HepG2 (cell line): Measurements from ENCODE around the gene SLC22A23. TPM values are rescaled to one million over a fixed set of nuclear protein-coding genes. Genes with fewer than 3 reads are reported as not detected.

Source experiments
- BHLHE40 ChIP-seq: IDR thresholded peaks from 2 replicates; pipeline ENCODE4 v1.6.1; 2011; ENCODE audit warnings: low read length, improper control_type of control experiment
- FOSL2 ChIP-seq: sonication (generic); formaldehyde crosslinking; IDR thresholded peaks from 2 replicates; pipeline ENCODE4 v1.4.0; 2020; ENCODE audit warnings: missing genetic modification reagents
- NFATC3 ChIP-seq: sonication (generic); formaldehyde crosslinking; IDR thresholded peaks from 2 replicates; pipeline ENCODE4 v1.5.1; 2020; ENCODE audit warnings: mild to moderate bottlenecking, missing genetic modification reagents
- NR1H2 ChIP-seq: sonication (generic); formaldehyde crosslinking; IDR thresholded peaks from 2 replicates; pipeline ENCODE4 v1.8.1; 2022; ENCODE audit warnings: low read depth, missing genetic modification reagents, borderline replicate concordance
- PHF20 ChIP-seq: sonication (generic); formaldehyde crosslinking; IDR thresholded peaks from 2 replicates; pipeline ENCODE4 v1.5.0; 2020; ENCODE audit warnings: mild to moderate bottlenecking, missing genetic modification reagents
- PHF8 ChIP-seq: sonication (generic); formaldehyde crosslinking; IDR thresholded peaks from 2 replicates; pipeline ENCODE4 v1.5.0; 2020; ENCODE audit warnings: missing genetic modification reagents
- PRMT3 ChIP-seq: sonication (generic); formaldehyde crosslinking; IDR thresholded peaks from 2 replicates; pipeline ENCODE4 v1.8.1; 2022; ENCODE audit warnings: low read depth, mild to moderate bottlenecking, moderate library complexity, missing genetic modification reagents, borderline replicate concordance
- TBX2 ChIP-seq: sonication (generic); formaldehyde crosslinking; IDR thresholded peaks from 2 replicates; pipeline ENCODE4 v1.5.0; 2020; ENCODE audit warnings: missing genetic modification reagents, mild to moderate bottlenecking, borderline replicate concordance
- TGIF2 ChIP-seq: IDR thresholded peaks from 2 replicates; pipeline ENCODE4 v1.6.1; 2016; ENCODE audit warnings: control low read depth, missing compliant biosample characterization
- YEATS4 ChIP-seq: sonication (generic); formaldehyde crosslinking; IDR thresholded peaks from 2 replicates; pipeline ENCODE4 v1.4.0; 2020; ENCODE audit warnings: missing genetic modification reagents, borderline replicate concordance
- ZNF333 ChIP-seq: sonication (generic); formaldehyde crosslinking; IDR thresholded peaks from 2 replicates; pipeline ENCODE4 v1.4.0; 2020; ENCODE audit warnings: mild to moderate bottlenecking, missing genetic modification reagents, borderline replicate concordance
- ZNF589 ChIP-seq: sonication (generic); formaldehyde crosslinking; conservative IDR thresholded peaks from 2 replicates; pipeline ENCODE4 v1.8.0; 2022; ENCODE audit warnings: mild to moderate bottlenecking, moderate library complexity, missing genetic modification reagents
- ZNF672 ChIP-seq: sonication (generic); formaldehyde crosslinking; IDR thresholded peaks from 2 replicates; pipeline ENCODE4 v1.8.1; 2022; ENCODE audit warnings: missing genetic modification reagents
- ZNF75D ChIP-seq: sonication (generic); formaldehyde crosslinking; IDR thresholded peaks from 2 replicates; pipeline ENCODE4 v1.8.1; 2023; ENCODE audit warnings: missing genetic modification reagents, mild to moderate bottlenecking, borderline replicate concordance
- ZZZ3 ChIP-seq: sonication (generic); formaldehyde crosslinking; IDR thresholded peaks from 2 replicates; pipeline ENCODE4 v1.4.0; 2020; ENCODE audit warnings: missing genetic modification reagents, mild to moderate bottlenecking, borderline replicate concordance
- polyA plus RNA-seq, 8 experiments: library from polyadenylated mRNA; depleted of rRNA in 3 of 8; stranded (reverse) in 7 of 8; unstranded in 1 of 8; fragments of >200 nt; fragmentation: Illumina TruSeq in 4 of 8; extraction: Trizol in 4 of 8; gene quantifications; 2 replicates each; pipeline versions ENCODE4 v1.2.1 to v1.2.3, GENCODE V29; 2011 to 2016; ENCODE audit warnings: low read depth in 4 of 8, missing spikeins in 1 of 8, mixed read lengths in 1 of 8; ENCODE audit not compliant: insufficient read depth in 1 of 8
- total RNA-seq, 5 experiments: library from RNA; depleted of rRNA; stranded (reverse); fragments of >200 nt; fragmentation: Illumina TruSeq; extraction: Trizol; gene quantifications; 2 replicates each; pipeline ENCODE4 v1.2.3, GENCODE V29; 2016; ENCODE audit warnings: low read depth in 1 of 5
- TF ChIP-seq, protein P1 (sequence below): sonication (generic); formaldehyde crosslinking; IDR thresholded peaks from 2 replicates; pipeline ENCODE4 v1.4.0; 2020; ENCODE audit warnings: missing genetic modification reagents
- TF ChIP-seq, protein P2 (sequence below): sonication (generic); formaldehyde crosslinking; IDR thresholded peaks from 2 replicates; pipeline ENCODE4 v1.4.0; 2020; ENCODE audit warnings: missing genetic modification reagents, borderline replicate concordance
- TF ChIP-seq, protein P3 (sequence below): sonication (generic); formaldehyde crosslinking; IDR thresholded peaks from 2 replicates; pipeline ENCODE4 v1.4.0; 2020; ENCODE audit warnings: missing genetic modification reagents
- TF ChIP-seq, protein P4 (sequence below): sonication (generic); formaldehyde crosslinking; IDR thresholded peaks from 2 replicates; pipeline ENCODE4 v1.4.0; 2020; ENCODE audit warnings: missing genetic modification reagents, low read depth, mild to moderate bottlenecking, borderline replicate concordance
- TF ChIP-seq, protein P5 (sequence below): sonication (generic); formaldehyde crosslinking; IDR thresholded peaks from 2 replicates; pipeline ENCODE4 v1.5.1; 2020; ENCODE audit warnings: missing genetic modification reagents, mild to moderate bottlenecking, borderline replicate concordance

The SLC22A23 gene
- total and polyA plus RNA-seq, 2 of the 13 experiments (the other 11 are each of a cell fraction or from before 2014, with no cell fraction given), result 11.8 to 17.5 TPM

DNA sequence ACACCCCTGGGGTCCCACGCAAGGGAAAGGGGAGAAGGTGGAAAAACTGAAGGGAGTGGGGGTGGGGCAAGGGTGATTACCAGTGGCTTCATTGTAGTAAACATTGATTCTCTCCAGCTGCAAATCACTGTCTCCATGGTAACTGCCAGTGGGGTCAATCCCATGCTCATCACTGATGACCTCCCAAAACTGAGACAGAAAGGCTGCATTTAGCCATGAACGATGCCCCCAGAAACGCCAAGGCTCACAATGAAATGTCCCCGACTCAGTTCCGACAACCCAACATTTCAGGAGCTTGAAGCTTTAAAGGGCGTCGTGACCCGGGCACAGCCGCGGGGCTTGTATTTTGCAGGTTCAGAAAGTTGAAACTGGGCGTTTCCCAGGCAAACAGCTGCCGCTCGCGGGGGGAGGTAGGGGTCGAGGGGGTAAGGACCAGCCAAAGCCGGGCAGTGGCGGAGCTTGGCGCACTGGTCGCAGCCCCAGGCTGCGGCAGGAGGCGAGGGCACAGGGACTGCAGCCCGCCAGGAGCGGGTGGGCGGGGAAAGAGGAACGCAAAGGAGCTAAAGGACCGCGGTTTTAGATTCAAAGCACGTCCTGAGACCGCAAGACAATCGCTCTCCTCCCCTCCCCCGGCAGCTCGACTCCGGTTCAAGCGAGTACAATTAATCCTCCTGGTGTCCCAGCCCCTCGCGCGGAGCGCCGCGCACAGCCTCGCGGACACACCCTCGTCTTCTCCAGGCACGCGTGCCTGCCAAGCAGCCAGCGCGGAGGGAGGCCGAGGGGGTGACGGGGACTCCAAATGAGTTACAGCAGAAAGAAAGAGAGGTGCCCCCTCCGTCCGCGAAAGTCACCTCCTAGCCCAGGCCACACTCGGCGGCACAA is 230.1 kb downstream of the SLC22A23 start (continued):
- TF ChIP-seq, protein P1, sequence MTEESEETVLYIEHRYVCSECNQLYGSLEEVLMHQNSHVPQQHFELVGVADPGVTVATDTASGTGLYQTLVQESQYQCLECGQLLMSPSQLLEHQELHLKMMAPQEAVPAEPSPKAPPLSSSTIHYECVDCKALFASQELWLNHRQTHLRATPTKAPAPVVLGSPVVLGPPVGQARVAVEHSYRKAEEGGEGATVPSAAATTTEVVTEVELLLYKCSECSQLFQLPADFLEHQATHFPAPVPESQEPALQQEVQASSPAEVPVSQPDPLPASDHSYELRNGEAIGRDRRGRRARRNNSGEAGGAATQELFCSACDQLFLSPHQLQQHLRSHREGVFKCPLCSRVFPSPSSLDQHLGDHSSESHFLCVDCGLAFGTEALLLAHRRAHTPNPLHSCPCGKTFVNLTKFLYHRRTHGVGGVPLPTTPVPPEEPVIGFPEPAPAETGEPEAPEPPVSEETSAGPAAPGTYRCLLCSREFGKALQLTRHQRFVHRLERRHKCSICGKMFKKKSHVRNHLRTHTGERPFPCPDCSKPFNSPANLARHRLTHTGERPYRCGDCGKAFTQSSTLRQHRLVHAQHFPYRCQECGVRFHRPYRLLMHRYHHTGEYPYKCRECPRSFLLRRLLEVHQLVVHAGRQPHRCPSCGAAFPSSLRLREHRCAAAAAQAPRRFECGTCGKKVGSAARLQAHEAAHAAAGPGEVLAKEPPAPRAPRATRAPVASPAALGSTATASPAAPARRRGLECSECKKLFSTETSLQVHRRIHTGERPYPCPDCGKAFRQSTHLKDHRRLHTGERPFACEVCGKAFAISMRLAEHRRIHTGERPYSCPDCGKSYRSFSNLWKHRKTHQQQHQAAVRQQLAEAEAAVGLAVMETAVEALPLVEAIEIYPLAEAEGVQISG (CRISPR knock-in tag), result no peak
- TF ChIP-seq PHF20 (CRISPR knock-in tag), result no peak
- TF ChIP-seq, protein P2, sequence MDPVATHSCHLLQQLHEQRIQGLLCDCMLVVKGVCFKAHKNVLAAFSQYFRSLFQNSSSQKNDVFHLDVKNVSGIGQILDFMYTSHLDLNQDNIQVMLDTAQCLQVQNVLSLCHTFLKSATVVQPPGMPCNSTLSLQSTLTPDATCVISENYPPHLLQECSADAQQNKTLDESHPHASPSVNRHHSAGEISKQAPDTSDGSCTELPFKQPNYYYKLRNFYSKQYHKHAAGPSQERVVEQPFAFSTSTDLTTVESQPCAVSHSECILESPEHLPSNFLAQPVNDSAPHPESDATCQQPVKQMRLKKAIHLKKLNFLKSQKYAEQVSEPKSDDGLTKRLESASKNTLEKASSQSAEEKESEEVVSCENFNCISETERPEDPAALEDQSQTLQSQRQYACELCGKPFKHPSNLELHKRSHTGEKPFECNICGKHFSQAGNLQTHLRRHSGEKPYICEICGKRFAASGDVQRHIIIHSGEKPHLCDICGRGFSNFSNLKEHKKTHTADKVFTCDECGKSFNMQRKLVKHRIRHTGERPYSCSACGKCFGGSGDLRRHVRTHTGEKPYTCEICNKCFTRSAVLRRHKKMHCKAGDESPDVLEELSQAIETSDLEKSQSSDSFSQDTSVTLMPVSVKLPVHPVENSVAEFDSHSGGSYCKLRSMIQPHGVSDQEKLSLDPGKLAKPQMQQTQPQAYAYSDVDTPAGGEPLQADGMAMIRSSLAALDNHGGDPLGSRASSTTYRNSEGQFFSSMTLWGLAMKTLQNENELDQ (CRISPR knock-in tag), result no peak
- no peak for TF ChIP-seq TBX2 (CRISPR knock-in tag)
- TF ChIP-seq NR1H2 (CRISPR knock-in tag), result no peak
- no peak for TF ChIP-seq YEATS4 (CRISPR knock-in tag)
- TF ChIP-seq FOSL2, result 0 out of 2 replicates have a peak, but pooled peaks have one; percentile 0
- TF ChIP-seq ZZZ3 (CRISPR knock-in tag), result no peak
- no peak for TF ChIP-seq PRMT3 (CRISPR knock-in tag)
- no peak for TF ChIP-seq ZNF333 (CRISPR knock-in tag)
- no peak; the same call in 1 of the 2 replicates for TF ChIP-seq PHF8 (CRISPR knock-in tag)
- no peak for TF ChIP-seq BHLHE40
- no peak for TF ChIP-seq ZNF589 (CRISPR knock-in tag)
- TF ChIP-seq ZNF672 (CRISPR knock-in tag), result no peak
- TF ChIP-seq, protein P3, sequence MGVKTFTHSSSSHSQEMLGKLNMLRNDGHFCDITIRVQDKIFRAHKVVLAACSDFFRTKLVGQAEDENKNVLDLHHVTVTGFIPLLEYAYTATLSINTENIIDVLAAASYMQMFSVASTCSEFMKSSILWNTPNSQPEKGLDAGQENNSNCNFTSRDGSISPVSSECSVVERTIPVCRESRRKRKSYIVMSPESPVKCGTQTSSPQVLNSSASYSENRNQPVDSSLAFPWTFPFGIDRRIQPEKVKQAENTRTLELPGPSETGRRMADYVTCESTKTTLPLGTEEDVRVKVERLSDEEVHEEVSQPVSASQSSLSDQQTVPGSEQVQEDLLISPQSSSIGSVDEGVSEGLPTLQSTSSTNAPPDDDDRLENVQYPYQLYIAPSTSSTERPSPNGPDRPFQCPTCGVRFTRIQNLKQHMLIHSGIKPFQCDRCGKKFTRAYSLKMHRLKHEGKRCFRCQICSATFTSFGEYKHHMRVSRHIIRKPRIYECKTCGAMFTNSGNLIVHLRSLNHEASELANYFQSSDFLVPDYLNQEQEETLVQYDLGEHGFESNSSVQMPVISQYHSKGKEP (CRISPR knock-in tag), result no peak
- TF ChIP-seq TGIF2, result no peak
- no peak for TF ChIP-seq NFATC3 (CRISPR knock-in tag)
- TF ChIP-seq, protein P4, sequence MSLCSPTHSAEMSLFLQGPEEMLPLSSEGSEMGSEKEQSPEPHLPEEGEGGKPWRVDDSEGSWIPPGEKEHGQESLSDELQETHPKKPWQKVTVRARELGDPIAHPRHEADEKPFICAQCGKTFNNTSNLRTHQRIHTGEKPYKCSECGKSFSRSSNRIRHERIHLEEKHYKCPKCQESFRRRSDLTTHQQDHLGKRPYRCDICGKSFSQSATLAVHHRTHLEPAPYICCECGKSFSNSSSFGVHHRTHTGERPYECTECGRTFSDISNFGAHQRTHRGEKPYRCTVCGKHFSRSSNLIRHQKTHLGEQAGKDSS, result no peak; the same call in 1 of the 2 replicates
- TF ChIP-seq ZNF75D, result no peak
- TF ChIP-seq, protein P5, sequence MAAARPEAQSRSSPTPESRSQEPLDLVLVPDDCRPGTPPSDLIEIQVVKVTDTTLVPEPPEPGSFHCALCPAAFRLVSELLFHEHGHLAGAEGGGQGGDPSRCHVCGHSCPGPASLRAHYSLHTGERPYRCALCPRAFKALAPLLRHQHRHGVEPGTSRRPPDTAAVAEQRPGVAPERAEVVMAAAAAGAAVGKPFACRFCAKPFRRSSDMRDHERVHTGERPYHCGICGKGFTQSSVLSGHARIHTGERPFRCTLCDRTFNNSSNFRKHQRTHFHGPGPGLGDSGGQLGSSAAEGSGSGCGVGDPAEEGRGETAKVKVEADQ (CRISPR knock-in tag), result no peak
